GM12878 (cell line): ENCODE measurements around the gene PLEKHJ1. TPM values are rescaled to one million over a fixed set of nuclear protein-coding genes. Genes with fewer than 3 reads are reported as not detected.

ENCODE experiments used
- ATAC-seq: fragments of 200-7000 bp; cut with Tn5 transposase; 3 replicates; pipeline ENCODE4 v1.9.1; 2020; ENCODE audit warnings: mild to moderate bottlenecking, moderate library complexity
- Bru-seq: library from RNA; stranded (reverse); fragments of 400-500 nt; gene quantifications from one replicate; lab custom pipeline; 2021; lab: Mats Ljungman, UMichigan
- BruChase-seq, 2 experiments: library from RNA; stranded (reverse); fragments of 400-500 nt; gene quantifications; one replicate each; lab custom pipeline; 2021; lab: Mats Ljungman, UMichigan
- BruUV-seq: library from RNA; stranded (reverse); fragments of 400-500 nt; replicated peaks from 2 replicates; lab custom pipeline; 2021; lab: Mats Ljungman, UMichigan
- CTCF ChIA-PET: fragments of 300-600 bp; sonication (Branson Sonifier 250); formaldehyde crosslinking; extraction: SDS; loops from one replicate; lab custom pipeline; 2021; ENCODE audit warnings: inconsistent platforms; lab: Yijun Ruan, JAX
- POLR2A ChIA-PET: fragments of 350-600 bp; formaldehyde crosslinking; extraction: SDS; loops from one replicate; lab custom pipeline; 2021; ENCODE audit warnings: inconsistent platforms; lab: Charles Lee
- RAD21 ChIA-PET: fragments of 300-600 bp; sonication (Branson Sonifier 250); formaldehyde crosslinking; loops from one replicate; lab custom pipeline; 2023; ENCODE audit warnings: antibody characterized with exemption; ENCODE audit not compliant: unreplicated experiment; lab: Charles Lee
- SMC1A ChIA-PET: fragments of 300-600 bp; sonication (Branson Sonifier 250); formaldehyde crosslinking; loops from one replicate; lab custom pipeline; 2023; ENCODE audit not compliant: unreplicated experiment, uncharacterized antibody; lab: Charles Lee
- DNase-seq: peaks from one replicate; pipeline ENCODE4 v3.0.0-alpha.2; 2011; ENCODE audit warnings: low read depth, low spot score
- FAIRE-seq: peaks from 3 replicates; lab custom pipeline; 2011; peaks lifted over from hg19 to GRCh38; lab: Jason Lieb, UNC
- H2AFZ ChIP-seq: 2 replicates; pipeline ENCODE4 v1.6.0; 2011; ENCODE audit warnings: low read depth, low read length, control low read depth; ENCODE audit not compliant: control insufficient read depth
- H3K27ac ChIP-seq: 2 replicates; pipeline ENCODE4 v1.5.1; 2011; ENCODE audit warnings: control low read depth; ENCODE audit not compliant: control insufficient read depth, insufficient read depth
- H3K27me3 ChIP-seq, 2 experiments: replicated peaks in 1 of 2; 2 replicates each; pipeline versions ENCODE4 v1.6.0 to v1.6.1; 2011; ENCODE audit warnings: low read length in 1 of 2; ENCODE audit not compliant: control insufficient read depth in 2 of 2, insufficient read depth in 2 of 2
- H3K36me3 ChIP-seq, 2 experiments: 2 replicates each; pipeline ENCODE4 v1.5.1; 2011; ENCODE audit warnings: low read length in 1 of 2; ENCODE audit not compliant: control insufficient read depth in 2 of 2, insufficient read depth in 2 of 2
- H3K4me1 ChIP-seq: 2 replicates; pipeline ENCODE4 v1.6.1; 2011; ENCODE audit warnings: mild to moderate bottlenecking, low read length, moderate library complexity, mixed read lengths; ENCODE audit not compliant: control insufficient read depth, insufficient read depth
- H3K4me2 ChIP-seq: 2 replicates; pipeline ENCODE4 v1.6.0; 2011; ENCODE audit warnings: control low read depth; ENCODE audit not compliant: control insufficient read depth, insufficient read depth
- H3K4me3 ChIP-seq: fragments of 200-600 bp; sonication (generic); 2 replicates; pipeline ENCODE4 v1.5.1; 2016
- H3K79me2 ChIP-seq: 2 replicates; pipeline ENCODE4 v1.6.0; 2011; ENCODE audit warnings: low read length; ENCODE audit not compliant: control insufficient read depth, insufficient read depth
- H3K9ac ChIP-seq: 2 replicates; pipeline ENCODE4 v1.8.0; 2011; ENCODE audit warnings: low read length, control low read depth, mixed read lengths; ENCODE audit not compliant: control insufficient read depth, insufficient read depth
- H3K9me3 ChIP-seq: replicated peaks from 3 replicates; pipeline ENCODE4 v1.5.1; 2011; ENCODE audit warnings: mild to moderate bottlenecking, low read length; ENCODE audit not compliant: control insufficient read depth, insufficient read depth
- H4K20me1 ChIP-seq: 2 replicates; pipeline ENCODE4 v1.6.0; 2011; ENCODE audit not compliant: control insufficient read depth, insufficient read depth
- ASH2L ChIP-seq: fragments of 300-600, 200-600 bp; sonication (generic); IDR thresholded peaks from 2 replicates; pipeline ENCODE4 v1.6.1; 2017; ENCODE audit warnings: low read depth, mild to moderate bottlenecking, borderline replicate concordance
- CEBPB ChIP-seq, 2 experiments: fragments of 150-350 bp in 1 of 2; IDR thresholded peaks; 2 replicates each; pipeline ENCODE4 v1.6.1; 2012 to 2014; ENCODE audit warnings: low read depth in 2 of 2, low read length in 2 of 2, borderline replicate concordance in 1 of 2, inconsistent platforms in 1 of 2
- EED ChIP-seq: sonication (generic); IDR thresholded peaks from 2 replicates; pipeline ENCODE4 v1.6.1; 2016; ENCODE audit warnings: antibody characterized with exemption, low read depth
- MEF2A ChIP-seq: IDR thresholded peaks from 2 replicates; pipeline ENCODE4 v1.6.1; 2011; ENCODE audit warnings: low read depth, mild to moderate bottlenecking, low read length, moderate library complexity; ENCODE audit not compliant: insufficient read depth
- NR2C1 ChIP-seq: fragments of 450-650 bp; IDR thresholded peaks from 2 replicates; pipeline ENCODE4 v1.6.1; 2017; ENCODE audit warnings: antibody characterized with exemption, mild to moderate bottlenecking, moderate library complexity
- PAX5 ChIP-seq: IDR thresholded peaks from 2 replicates; pipeline ENCODE4 v1.6.1; 2011; ENCODE audit warnings: low read depth, low read length, borderline replicate concordance
- PAX8 ChIP-seq: fragments of 450-650 bp; IDR thresholded peaks from 2 replicates; pipeline ENCODE4 v1.6.1; 2017; ENCODE audit warnings: mild to moderate bottlenecking, moderate library complexity
- RAD21 ChIP-seq: IDR thresholded peaks from 2 replicates; pipeline ENCODE4 v1.6.1; 2011; ENCODE audit warnings: mild to moderate bottlenecking, low read depth, low read length, moderate library complexity; ENCODE audit not compliant: insufficient read depth
- TCF7 ChIP-seq: IDR thresholded peaks from 2 replicates; pipeline ENCODE4 v1.6.1; 2014; ENCODE audit warnings: antibody characterized with exemption, borderline replicate concordance
- ZNF207 ChIP-seq: fragments of 450-650 bp; IDR thresholded peaks from 2 replicates; pipeline ENCODE4 v1.6.1; 2014; ENCODE audit warnings: antibody characterized with exemption, mild to moderate bottlenecking, borderline replicate concordance
- ZNF217 ChIP-seq: fragments of 450-650 bp; IDR thresholded peaks from 2 replicates; pipeline ENCODE4 v1.6.1; 2017; ENCODE audit warnings: antibody characterized with exemption, mild to moderate bottlenecking
- ZZZ3 ChIP-seq: IDR thresholded peaks from 2 replicates; pipeline ENCODE4 v1.6.1; 2011; ENCODE audit warnings: low read depth; ENCODE audit not compliant: control insufficient read depth, insufficient read length
- WGBS: methylation state at CpG from one replicate; pipeline ENCODE4 v1.1.6; 2016; ENCODE audit warnings: low lambda C conversion rate; ENCODE audit not compliant: insufficient replicate concordance, insufficient coverage; ENCODE audit errors: missing lambda C conversion rate; 5-methylcytosine and 5-hydroxymethylcytosine counted together
- in situ Hi-C: fragments of 300-500 bp; cut with MboI; formaldehyde crosslinking; loops from 9 replicates; pipeline ENCODE4 v1.14.3; 2018; ENCODE audit warnings: mixed read lengths
- intact Hi-C: fragments of 100-400 bp; cut with micrococcal nuclease; formaldehyde crosslinking; loops from one replicate; pipeline ENCODE4 v1.14.2; 2022; ENCODE audit not compliant: unreplicated experiment
- long read RNA-seq, 2 experiments: library from polyadenylated mRNA; unstranded; transcript quantifications; one replicate each; pipeline ENCODE4 v2.0.0, GENCODE V29; 2019 to 2020
- polyA minus RNA-seq, 3 experiments: library from RNA; depleted of rRNA, polyadenylated mRNA; stranded (reverse); fragments of >200 nt; gene quantifications; 2 replicates each; pipeline ENCODE4 v1.2.3, GENCODE V29; 2011
- polyA plus RNA-seq, 11 experiments: library from polyadenylated mRNA; depleted of rRNA in 4 of 11; unstranded in 6 of 11; stranded (reverse) in 5 of 11; fragments of >200 nt; fragmentation: Nextera tagmentation in 4 of 11; fragmentation: Illumina TruSeq in 1 of 11; extraction: Ambion mirVana in 4 of 11; extraction: Trizol in 1 of 11; gene quantifications; 1 replicate in 1 of 11; 2 replicates in 10 of 11; pipeline versions ENCODE4 v1.2.1 to v1.2.3, GENCODE V29; 2011 to 2016; ENCODE audit warnings: inconsistent platforms in 2 of 11, missing spikeins in 2 of 11, low read depth in 1 of 11
- total RNA-seq, 4 experiments: library from RNA; depleted of rRNA in 3 of 4; stranded (reverse); fragments of >200 nt in 3 of 4; fragmentation: Illumina TruSeq in 1 of 4; extraction: Trizol in 1 of 4; gene quantifications; 2 replicates each; pipeline versions ENCODE4 v1.2.1 to v1.2.3, GENCODE V29; 2013 to 2021

Gene PLEKHJ1
- 30.4 and 31.3 TPM in 2 replicates for total RNA-seq (2013; cell fraction: nucleolus; rRNA removed)
- total RNA-seq (2014; rRNA removed), result 131 and 133 TPM in 2 replicates
- total RNA-seq (2014; rRNA removed; fragmentation: Illumina TruSeq; extraction: Trizol), result 42.8 and 49.7 TPM in 2 replicates
- 92.9 and 98.0 TPM in 2 replicates for total RNA-seq (2021)
- polyA plus RNA-seq (2011; ENCODE audit: low read depth), result 24.5 TPM
- polyA plus RNA-seq (2011; rRNA removed), result 27.7 and 52.0 TPM in 2 replicates
- 90.9 and 142 TPM in 2 replicates for polyA plus RNA-seq (2011; cell fraction: cytosol; rRNA removed)
- 85.3 and 98.1 TPM in 2 replicates for polyA plus RNA-seq (2011; cell fraction: nucleus; rRNA removed)
- 53.2 and 83.0 TPM in 2 replicates for polyA plus RNA-seq (2012)
- 13.8 and 32.4 TPM in 2 replicates for polyA plus RNA-seq (2014; fragmentation: Illumina TruSeq; extraction: Trizol)
- polyA plus RNA-seq (2014; fragmentation: Nextera tagmentation; extraction: Ambion mirVana), result 1 to 10 TPM; 1.3 to 6.9 TPM
- polyA plus RNA-seq (2014; rRNA removed), result 133 and 158 TPM in 2 replicates
- polyA plus RNA-seq (2016; fragmentation: Nextera tagmentation; extraction: Ambion mirVana), result 100 to 1,000 TPM; 119 to 125 TPM
- polyA minus RNA-seq (2011; rRNA and poly(A)+ RNA removed), result 9.7 and 26.1 TPM in 2 replicates
- 12.0 and 16.9 TPM in 2 replicates for polyA minus RNA-seq (2011; cell fraction: cytosol; rRNA and poly(A)+ RNA removed)
- 14.1 and 27.3 TPM in 2 replicates for polyA minus RNA-seq (2011; cell fraction: nucleus; rRNA and poly(A)+ RNA removed)
- percentile 65 among the genes with signal in this experiment for Bru-seq, nascent RNA
- BruChase-seq, experiment 1, labeled RNA remaining after a 6-hour chase, result percentile 77 among the genes with signal in this experiment
- BruChase-seq, experiment 2, labeled RNA remaining after a 2-hour chase, result percentile 74 among the genes with signal in this experiment
- long read RNA-seq, experiment 1, transcript PLEKHJ1-201 (6 exons, 1,206 nt), result major isoform, 75 of 84 reads
- long read RNA-seq, experiment 1, partial matches to known transcripts, result 0 of 84 reads
- long read RNA-seq, experiment 1, other reads (novel, unspliced or antisense), result 3 of 84 reads
- long read RNA-seq, experiment 2, transcript PLEKHJ1-201 (6 exons, 1,206 nt), result major isoform, 80 of 101 reads
- long read RNA-seq, experiment 2, partial matches to known transcripts, result 1 of 101 reads
- long read RNA-seq, experiment 2, other reads (novel, unspliced or antisense), result 9 of 101 reads

DNA sequence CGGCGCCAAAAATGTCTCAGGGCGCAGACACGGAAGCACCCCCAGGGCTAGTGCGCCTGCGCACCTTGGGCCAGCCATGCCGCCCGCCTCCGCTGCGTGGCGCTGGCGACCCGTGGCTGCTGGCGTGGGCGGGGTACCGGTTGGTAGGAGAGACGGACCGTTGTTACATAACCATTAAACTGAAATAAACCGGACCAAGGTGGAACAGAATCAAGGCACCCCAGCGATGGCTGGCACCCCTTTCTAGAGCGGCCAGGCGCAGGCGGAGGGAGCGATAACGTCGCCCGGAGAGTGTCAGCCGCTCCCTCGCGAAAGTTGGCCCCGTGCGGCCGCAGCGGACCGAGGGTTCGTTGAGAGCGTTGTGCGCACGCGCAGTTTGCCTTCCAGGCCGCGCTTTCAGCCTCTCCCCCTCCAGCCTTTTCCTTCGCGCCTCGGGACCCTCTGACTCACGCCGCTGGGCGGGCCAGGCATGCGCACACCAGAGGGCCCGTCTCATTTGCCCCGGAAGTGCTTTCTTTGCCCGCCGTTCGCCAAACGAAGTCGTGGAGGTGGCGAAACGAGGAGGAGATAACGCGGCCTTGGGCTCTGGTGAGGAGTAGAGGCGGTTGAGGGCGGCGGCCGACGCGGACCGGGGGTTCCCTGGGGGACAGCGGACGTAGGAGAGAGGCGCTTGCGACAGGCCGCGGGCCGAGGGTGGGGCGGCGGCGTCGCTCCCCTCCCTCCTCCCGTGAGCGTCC lies at the start of gene PLEKHJ1, which contains the start of gene SF3A2:
Gene PLEKHJ1, minus strand, starts transcription at position 16 of the 737 bp plus-strand sequence. CDS start 81 bp downstream, outside the sequence.
Gene SF3A2, plus strand, starts transcription at position 511 of the 737 bp plus-strand sequence. CDS start 6,595 bp downstream, outside the sequence.
- ChIA-PET SMC1A (interaction anchor here (0.7 to 4.1 kb wide), 10 partner anchors 22 to 80 kb away, joined by 3 to 39 read pairs (median 6); no protein-coding TSS in a partner anchor), CTCF (interaction anchor here (0.6 to 4.7 kb wide), 11 partner anchors 24 to 339 kb away, joined by 3 to 130 read pairs (median 4); partner anchors contain the start of gene LMNB2), RAD21 (interaction anchor here (0.6 to 4.2 kb wide), 16 partner anchors 9 to 375 kb away, joined by 3 to 72 read pairs (median 4); partner anchors contain the start of gene TIMM13), POLR2A (interaction anchor here (0.7 to 3.9 kb wide), 4 partner anchors 23 to 961 kb away, joined by 4 to 54 read pairs (median 6); partner anchors contain the start of genes FAM174C and LSM7)
- Histone ChIP-seq H3K79me2 (peaks cover 81% of the 10 kb centered on the region), H4K20me1 (peaks cover 15% of the 10 kb centered on the region), H3K9me3 (no peaks in the 10 kb centered on the region), H3K36me3 (peaks cover 8 to 16% of the 10 kb centered on the region in 2 experiments; a peak in 3 of 4 replicates), H3K27ac (peak within 1 kb of the TSS; percentile 94), H3K9ac (peak within 1 kb of the TSS; percentile 80), H3K4me3 (peak within 1 kb of the TSS; percentile 99), H3K27me3 (no peaks in the 10 kb centered on the region), H2AFZ (peak within 1 kb of the TSS; percentile 98), H3K4me1 (peaks cover 24% of the 10 kb centered on the region), H3K4me2 (peak within 1 kb of the TSS; percentile 96)
- no TSS peak for BruUV-seq
- WGBS, result 2% methylated on average over 69 of the region's 80 CpGs
- in situ Hi-C loops (loop anchor here (5.0 kb wide), 1 partner anchor 36 kb away; no protein-coding TSS in a partner anchor), intact Hi-C loops (loop anchor here (1.0 to 10.0 kb wide), 4 partner anchors 37 to 156 kb away; partner anchors contain the start of genes IZUMO4, LSM7, MOB3A and SPPL2B)
- ATAC-seq, result peak; percentile 83
- peak; percentile 97 for FAIRE-seq
- peak; percentile 93 for DNase-seq
- TF ChIP-seq ZZZ3, result no peak
- TF ChIP-seq ZNF207, result peak; percentile 99
- TF ChIP-seq ASH2L, result peak; percentile 73; the same call in 1 of the 2 replicates
- no peak for TF ChIP-seq PAX8
- no peak for TF ChIP-seq TCF7
- 0 out of 2 replicates have a peak, but pooled peaks have one; percentile 22 for TF ChIP-seq PAX5
- peak; percentile 94 for TF ChIP-seq RAD21
- peak; percentile 51; the same call in 1 of the 2 replicates for TF ChIP-seq MEF2A
- TF ChIP-seq ZNF217, result peak; percentile 36; the same call in 1 of the 2 replicates
- TF ChIP-seq CEBPB (IDR thresholded peaks at IDR 0.05; ENCODE audit: borderline replicate concordance in 1 of 2, low read depth in 2 of 2, low read length in 2 of 2), result no peak
- TF ChIP-seq EED, result no peak
- peak; percentile 98 for TF ChIP-seq NR2C1
